ENCODE results near the gene ANO6.

ANO6 gene

DNA sequence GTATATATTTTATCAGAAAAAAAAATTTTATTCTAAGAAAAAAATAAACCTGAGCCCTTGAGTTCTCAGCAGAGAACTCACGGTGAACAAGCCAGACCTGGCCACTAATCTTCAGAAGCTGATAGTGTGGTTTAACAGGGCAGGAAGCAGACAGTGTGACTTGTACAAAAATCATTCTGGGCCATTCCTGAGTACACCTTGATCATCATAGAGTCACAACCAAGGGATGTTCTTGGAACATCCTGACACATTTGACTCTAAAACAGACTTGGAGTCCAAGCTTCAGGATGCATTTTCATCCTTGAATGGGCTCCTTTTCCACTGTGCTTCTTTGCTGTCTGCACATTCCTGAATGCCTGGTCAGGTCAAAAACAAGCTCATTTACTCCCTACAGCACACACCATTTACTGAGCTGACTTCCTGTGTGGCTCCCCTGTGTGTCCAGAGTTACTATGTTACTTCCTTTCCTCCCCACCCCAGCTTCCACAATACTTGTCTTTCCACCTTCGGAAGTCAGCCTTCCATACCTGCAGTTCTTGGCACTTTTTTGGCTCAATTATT, 112.0 kb downstream of the ANO6 start:
- H3K4me3 ChIP-seq (ENCODE audit: low read depth, low read length), result no peak overlapping the region
- in situ Hi-C loops (cut with HindIII; ENCODE audit: low sequenced_read_pairs), result no loop called here
- TF ChIP-seq, protein P1, sequence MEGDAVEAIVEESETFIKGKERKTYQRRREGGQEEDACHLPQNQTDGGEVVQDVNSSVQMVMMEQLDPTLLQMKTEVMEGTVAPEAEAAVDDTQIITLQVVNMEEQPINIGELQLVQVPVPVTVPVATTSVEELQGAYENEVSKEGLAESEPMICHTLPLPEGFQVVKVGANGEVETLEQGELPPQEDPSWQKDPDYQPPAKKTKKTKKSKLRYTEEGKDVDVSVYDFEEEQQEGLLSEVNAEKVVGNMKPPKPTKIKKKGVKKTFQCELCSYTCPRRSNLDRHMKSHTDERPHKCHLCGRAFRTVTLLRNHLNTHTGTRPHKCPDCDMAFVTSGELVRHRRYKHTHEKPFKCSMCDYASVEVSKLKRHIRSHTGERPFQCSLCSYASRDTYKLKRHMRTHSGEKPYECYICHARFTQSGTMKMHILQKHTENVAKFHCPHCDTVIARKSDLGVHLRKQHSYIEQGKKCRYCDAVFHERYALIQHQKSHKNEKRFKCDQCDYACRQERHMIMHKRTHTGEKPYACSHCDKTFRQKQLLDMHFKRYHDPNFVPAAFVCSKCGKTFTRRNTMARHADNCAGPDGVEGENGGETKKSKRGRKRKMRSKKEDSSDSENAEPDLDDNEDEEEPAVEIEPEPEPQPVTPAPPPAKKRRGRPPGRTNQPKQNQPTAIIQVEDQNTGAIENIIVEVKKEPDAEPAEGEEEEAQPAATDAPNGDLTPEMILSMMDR (IDR thresholded peaks at IDR 0.05; ENCODE audit: low read depth, low read length), result no peak
- peak; percentile 15 for DNase-seq (ENCODE audit: low read depth, low spot score)

DNA sequence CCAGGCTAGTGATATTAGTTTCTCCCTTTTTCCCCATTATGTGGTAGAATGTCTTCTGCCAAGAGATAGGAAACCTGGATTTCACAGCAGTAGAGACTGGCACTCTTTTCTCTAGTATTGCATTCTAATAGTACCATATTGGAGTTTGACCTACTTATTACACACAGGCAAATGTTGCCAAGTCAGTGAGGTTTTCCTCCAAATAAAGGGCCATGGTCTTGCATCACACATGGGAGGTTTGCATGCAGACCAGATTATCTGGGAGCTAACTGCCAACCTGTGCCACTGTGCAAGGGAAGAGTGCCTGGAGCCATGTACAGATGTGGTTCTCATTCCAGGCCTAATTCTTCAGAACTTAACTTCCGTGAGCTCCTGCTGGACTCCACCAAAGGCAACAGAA, 113.3 kb downstream of the ANO6 start:
- in situ Hi-C loops (cut with HindIII; ENCODE audit: low sequenced_read_pairs), result no loop called here
- no peak for DNase-seq (ENCODE audit: low read depth, low spot score)
- H3K4me3 ChIP-seq (ENCODE audit: low read depth, low read length), result no peak overlapping the region
- TF ChIP-seq, protein P1 (IDR thresholded peaks at IDR 0.05; ENCODE audit: low read depth, low read length), result no peak

DNA sequence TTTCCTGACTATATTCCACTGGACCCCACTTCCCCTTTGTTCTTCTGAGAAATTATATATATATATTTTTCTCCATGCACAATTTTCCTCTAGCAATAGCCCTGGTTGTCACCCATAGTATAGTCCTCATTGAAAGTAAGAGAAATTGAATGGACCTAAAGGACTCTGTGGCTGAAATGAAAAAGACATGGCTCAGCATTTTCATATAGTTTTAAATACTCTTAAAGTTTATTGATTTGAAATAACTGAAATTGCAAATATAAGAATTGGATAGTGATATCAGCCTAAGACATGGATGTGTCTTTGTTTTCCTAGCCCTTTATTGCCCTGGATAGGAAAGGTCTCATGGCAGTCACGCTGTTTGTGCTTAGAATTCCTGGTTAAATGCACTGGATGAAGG, 113.8 kb downstream of the ANO6 start:
- no peak overlapping the region for H3K4me3 ChIP-seq (ENCODE audit: low read depth, low read length)
- in situ Hi-C loops (cut with HindIII; ENCODE audit: low sequenced_read_pairs), result no loop called here
- no peak for DNase-seq (ENCODE audit: low read depth, low spot score)
- TF ChIP-seq, protein P1 (IDR thresholded peaks at IDR 0.05; ENCODE audit: low read depth, low read length), result no peak

DNA sequence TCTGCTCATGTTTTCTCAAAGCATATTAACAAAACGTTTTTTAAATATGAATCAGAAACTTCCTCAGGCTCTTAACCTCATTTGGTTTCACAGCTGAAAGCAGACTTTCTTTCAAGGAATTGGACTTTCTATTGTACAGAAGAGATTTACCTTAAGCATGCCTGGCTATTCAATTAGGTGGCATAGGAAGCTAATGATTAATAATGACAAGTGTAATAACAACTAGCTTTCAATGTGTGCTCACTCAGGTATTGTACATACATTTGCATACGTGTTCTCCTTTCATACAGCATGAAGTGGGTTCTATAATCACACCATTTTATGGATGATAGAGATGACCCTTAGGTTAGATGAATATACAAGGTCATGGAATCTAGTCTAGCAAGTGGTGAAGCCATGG, 115.7 kb downstream of the ANO6 start:
- in situ Hi-C loops (cut with HindIII; ENCODE audit: low sequenced_read_pairs), result no loop called here
- no peak for DNase-seq (ENCODE audit: low read depth, low spot score)
- no peak overlapping the region for H3K4me3 ChIP-seq (ENCODE audit: low read depth, low read length)
- TF ChIP-seq, protein P1 (IDR thresholded peaks at IDR 0.05; ENCODE audit: low read depth, low read length), result no peak

DNA sequence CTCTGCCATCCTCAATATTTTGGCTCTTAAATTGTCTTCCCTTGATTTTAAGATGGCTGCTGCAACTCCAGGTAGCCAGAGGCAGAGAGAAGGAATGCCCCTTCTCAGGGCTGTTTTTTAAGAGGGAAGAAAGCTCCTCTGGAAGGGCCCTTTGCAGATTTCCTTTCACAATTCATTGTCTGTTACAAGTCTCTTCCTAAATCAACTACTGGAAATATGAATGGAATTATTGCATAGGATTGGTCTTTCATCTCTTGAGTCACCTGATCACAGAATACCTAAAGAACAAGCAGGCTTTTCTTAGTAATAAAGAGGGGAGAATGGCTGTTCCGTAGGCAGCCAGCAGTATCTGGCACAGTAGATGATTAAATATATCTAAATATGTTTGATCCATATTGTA, 118.5 kb downstream of the ANO6 start:
- no peak for DNase-seq (ENCODE audit: low read depth, low spot score)
- TF ChIP-seq, protein P1 (IDR thresholded peaks at IDR 0.05; ENCODE audit: low read depth, low read length), result no peak
- in situ Hi-C loops (cut with HindIII; ENCODE audit: low sequenced_read_pairs), result no loop called here

DNA sequence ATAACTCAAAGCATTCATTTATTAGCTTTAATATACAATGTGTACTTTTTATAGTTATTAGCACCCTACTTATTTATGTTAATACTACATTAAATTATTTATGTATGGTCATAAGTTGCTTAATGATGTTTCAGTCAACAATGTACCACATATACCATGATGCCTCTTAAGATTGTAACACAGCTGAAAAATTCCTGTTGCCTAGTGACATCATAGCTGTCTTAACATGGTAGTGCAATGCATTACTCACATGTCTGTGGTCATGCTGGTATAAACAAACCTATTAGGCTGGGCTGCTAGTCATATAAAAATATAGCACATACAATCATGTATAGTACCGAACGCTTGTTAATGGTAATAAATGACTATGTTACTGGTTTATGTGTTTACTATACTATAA, 120.4 kb downstream of the ANO6 start:
- in situ Hi-C loops (cut with HindIII; ENCODE audit: low sequenced_read_pairs), result no loop called here
- DNase-seq (ENCODE audit: low read depth, low spot score), result peak; percentile 92
- no peak overlapping the region for H3K4me3 ChIP-seq (ENCODE audit: low read depth, low read length)
- TF ChIP-seq, protein P1 (IDR thresholded peaks at IDR 0.05; ENCODE audit: low read depth, low read length), result no peak

More for the DNA sequence above, 118.5 kb downstream of the ANO6 start:
- H3K4me3 ChIP-seq (ENCODE audit: low read depth, low read length), result no peak overlapping the region
